GM18526 (cell line): Measurements from ENCODE around the gene NCS1.

Source experiments
- POLR2A ChIP-seq: IDR thresholded peaks from 3 replicates; pipeline ENCODE4 v1.6.1; 2011; ENCODE audit not compliant: insufficient read length; ENCODE audit errors: extremely low read depth

NCS1 gene

DNA sequence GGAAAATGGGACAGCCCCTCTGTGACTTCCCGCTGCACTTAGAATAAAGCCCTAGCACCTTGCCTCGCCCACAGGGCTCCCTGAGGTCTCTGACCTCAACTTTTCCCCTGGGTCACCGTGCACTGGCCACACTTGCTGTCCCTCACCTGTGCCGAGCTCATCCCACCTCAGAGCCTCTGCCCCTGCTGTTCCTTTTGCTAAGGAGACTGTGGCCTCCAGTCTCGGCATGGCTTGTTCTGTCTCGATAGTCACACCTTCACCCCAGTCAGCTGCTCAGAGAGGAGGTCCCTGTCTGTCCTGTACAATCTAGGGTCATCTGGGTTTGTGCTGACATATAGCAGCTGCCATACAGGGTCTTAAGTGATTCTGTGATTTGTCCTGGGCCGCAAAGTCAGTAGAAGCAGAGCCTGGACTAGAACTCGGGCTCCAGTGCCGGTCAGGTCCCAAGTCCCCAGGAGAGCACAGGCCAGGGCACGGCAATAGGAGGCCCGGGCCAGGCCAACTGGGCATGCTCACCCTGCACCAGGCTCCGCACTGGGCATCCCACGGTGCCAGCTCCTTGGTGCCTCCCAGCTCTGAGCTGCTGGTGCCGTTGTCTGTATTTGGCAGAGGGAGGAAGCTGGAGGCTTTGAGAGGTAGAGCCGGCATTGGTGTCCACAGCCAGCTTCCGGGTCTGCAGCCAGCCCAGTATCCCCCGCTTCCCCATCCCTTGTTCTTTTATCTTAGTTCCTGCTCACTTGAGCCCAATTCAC is 35.2 kb downstream of the NCS1 start:
- TF ChIP-seq POLR2A, result no peak

DNA sequence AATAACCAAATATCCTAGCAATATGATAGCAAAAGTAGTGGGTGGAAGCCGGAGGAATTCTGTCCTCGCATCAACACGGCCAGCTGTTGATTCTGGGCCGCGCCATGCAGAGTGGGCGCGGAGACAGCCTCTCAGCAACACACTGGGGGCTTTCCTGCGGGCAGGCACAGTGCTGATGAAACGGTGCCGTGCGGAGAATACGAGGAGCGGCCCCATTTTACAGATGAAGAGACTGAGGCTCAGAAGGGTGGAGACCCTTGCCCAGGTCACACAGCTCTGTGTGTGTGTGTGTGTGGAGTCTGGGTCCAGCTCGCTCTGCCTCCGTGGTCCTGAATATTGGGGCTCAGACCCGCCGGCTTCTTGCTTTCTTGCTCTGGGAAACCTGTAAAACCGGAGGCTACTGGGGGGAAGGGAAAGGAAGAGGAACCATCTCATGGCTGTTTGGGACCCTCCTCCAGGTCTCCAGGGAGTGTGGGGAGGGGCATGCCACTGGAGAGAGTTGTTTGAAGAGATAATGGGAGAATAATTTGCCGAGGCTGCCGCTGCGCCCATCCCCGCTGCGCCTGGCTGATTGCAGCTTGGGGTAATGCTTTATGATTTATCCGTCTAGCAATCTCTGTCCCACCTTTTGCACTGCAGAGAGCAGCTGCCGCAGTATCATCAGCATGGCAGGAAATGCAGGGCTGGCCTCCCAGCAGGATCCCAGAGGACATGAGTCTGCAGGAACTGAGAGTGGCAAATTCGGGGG is 36.6 kb downstream of the NCS1 start:
- no peak for TF ChIP-seq POLR2A

DNA sequence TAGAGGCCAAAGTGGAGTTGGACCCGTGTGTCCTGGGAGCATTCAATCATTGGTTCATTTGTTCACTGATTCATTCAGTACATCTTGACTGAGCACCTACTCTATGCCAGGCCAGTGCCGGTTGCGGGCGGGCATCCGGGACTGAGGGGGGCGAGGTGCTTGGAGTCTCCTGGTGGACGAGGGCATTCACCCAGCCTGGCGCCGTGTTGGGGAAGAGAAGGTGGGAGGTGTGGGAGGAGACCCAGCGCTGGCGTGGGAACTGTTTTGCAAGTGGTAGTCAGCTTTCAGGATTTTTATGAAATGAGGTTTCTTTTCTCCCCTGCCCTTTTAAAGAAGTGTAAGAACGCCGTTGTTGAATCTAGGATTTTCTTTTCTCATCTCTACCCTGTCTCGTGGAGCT is 37.2 kb downstream of the NCS1 start:
- TF ChIP-seq POLR2A, result no peak

DNA sequence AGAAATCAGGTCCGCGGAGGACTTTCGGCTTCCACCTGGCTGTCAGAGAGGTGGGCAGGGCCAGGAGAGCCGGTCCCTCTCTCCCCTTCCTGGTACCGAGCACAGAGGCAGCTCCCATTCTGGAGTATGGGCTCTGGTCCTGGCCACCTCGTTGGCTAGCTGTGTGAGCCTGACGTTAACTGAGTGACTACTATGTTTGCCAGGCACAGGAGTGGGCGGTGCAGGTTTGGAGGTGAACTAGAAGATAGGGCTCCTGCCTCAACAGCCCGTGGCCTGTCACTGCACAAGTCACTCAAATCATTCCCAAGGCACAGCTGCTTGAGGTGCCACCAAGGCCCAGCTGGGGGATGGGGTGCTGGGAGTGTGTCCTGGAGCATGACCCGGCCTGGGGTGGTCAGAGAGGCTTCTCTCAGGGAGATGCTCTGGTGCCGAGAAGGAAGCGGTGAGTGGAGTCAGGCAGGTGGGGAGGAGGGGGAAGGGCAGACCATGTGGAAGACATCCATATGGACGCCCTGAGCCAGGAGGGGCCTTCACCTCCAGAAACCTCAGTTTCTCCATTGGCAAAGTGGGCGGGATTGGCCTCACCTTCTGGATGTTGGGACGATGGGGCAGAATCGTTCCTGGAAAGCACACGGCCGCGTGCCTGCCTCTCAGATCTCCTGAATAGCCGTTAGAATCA is 39.5 kb downstream of the NCS1 start:
- no peak for TF ChIP-seq POLR2A

DNA sequence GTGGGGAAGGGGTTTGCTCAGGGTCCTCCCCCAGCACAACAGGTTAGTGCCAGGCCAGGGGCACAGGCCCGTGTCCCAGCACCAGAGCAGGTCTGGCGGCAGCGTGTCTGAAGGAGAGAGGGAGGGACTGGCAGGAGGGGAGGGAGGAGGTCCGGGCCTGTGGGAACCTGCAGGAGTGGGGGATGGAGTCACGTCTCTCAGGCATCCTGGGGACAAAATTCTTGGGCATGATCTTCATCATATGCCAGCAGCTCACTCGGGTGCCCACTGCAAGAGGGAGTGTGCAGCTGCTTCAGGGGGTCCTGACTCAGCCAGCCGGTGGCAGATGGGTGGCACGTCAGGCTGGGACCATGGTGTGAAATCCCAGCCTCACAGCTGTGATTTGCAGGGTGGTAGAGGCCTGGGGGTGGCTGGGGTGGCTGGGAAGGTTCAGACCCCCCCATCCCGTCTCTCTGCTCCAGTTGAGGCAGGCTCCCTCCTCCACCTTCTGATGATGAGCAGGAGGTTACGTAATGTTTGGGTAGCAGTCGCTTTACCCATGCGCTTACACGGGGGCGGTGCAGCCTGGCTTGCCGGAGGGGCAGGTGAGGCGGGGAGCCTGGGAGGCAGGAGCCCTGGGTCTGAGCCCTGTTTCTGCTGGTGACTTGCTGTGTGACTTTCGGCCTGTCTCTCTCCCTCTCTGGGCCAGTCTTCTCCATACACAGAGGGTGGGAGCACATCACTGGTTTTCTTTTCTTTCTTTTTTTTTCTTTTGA is 40.5 kb downstream of the NCS1 start:
- TF ChIP-seq POLR2A, result no peak

DNA sequence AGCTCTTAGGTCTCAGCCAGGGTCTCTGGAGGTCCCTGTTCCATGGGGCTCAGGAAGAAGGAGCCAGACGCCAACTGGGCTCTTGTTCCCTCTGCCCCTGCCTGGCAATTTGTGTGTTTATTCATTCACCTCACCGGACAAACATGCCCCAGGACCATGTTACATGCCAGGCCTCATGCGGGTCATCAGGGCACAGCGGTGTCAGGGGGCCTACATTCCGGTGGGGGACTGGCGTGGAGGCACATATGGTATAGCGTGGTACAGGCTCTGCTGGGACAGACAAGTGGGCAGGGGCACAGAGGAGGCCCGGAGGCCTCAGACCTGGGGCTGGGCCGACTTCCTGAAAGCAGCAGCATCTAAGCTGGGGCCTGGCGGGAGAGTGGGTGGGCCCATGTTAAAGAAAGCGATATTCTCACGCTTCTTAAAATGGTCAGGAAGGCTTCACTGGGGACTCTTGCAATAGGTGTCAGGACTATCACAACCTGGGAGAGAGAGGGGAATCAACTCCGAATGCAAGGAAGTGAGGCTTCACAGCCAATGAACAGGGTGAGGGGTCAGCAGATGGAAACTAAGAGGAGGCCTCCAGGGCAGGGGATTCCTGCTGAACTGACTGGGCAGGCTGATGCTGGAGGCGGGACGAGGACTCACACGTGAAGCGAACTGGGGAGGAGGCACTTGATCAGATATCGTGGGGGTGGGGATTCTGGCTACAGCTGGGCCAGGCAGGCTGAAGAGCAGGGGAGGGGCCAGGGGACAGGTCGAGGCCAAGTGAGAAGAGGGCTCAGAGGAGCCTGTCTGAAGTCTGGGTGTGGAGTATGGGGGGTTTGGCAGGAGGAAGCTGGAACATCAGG is 41.9 kb downstream of the NCS1 start:
- no peak for TF ChIP-seq POLR2A

DNA sequence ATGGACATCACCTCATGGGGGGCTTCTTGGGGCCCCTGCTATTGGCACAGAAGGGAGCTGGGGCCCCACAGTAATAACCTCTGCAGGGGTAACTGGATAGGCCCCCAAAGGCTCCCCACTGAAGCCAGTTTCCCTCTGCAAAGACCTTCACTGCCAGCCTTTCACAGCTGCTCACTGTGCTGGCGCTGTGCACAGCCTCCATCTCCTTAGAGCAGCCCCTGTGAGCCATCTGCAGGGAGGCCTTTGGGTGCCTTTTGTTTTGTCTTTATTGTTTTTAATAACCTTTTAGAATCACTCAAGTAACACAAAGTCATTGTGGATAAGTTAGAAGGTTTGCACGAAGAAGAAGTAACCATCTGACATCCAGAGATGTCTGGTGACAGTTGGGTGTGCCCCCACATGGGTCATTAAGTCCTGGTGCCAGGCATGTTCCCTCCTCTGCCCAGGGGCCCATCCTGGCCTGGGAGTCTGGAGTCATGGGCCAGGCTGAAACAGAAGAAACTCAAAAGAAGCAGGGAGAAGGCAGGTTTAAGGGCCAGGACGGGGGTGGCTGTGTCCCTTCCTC is 42.7 kb downstream of the NCS1 start:
- no peak for TF ChIP-seq POLR2A

DNA sequence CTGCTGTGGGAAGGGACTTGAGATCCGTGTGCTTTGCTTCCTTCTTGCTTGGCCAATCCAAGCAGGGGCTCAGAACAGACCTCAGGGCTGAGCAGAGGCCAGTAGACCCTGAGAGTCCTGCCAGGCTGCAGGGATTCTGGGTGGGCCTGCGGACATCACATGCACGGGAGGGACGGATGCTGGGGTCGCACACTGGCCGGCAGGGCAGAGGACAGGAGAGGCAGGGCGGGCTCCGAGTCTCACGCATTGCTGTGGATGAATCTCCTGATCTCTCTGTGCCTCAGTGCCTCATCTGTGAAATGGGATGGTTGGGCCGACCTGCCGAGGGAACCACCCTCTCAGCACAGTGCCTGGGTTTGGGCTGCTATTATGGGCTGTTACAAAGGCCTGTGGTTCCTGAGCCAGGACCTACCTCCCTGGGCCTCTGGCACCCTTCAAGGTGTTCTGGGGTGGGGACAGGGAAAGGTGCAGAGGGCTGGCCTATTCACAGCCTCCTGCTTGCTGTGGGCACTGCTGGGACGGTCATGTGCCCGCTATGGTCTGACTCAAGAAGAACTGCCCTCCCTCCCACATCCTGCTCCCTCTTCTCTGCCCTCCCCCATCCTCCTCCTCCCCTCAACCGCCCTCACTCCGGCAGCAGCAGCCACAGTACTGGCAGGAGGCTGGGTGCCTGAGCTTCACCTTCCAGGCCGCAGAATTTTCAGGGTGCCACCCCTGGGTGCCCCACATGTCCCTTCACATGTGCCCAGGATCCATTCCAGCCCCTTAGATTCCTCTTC is 43.3 kb downstream of the NCS1 start:
- TF ChIP-seq POLR2A, result no peak

DNA sequence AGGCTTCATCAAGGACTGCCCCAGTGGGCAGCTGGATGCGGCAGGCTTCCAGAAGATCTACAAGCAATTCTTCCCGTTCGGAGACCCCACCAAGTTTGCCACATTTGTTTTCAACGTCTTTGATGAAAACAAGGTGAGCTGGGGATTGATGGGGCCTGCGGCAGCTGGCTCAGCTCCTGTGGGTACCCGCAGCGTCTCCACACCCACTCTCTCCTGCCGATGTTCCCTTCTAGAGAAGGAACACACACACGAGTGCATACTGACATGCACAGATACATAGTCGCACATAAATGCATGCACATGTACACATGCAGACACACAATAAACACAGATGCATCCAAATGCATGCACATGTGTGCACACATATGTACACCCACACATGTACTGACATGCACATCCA is 45.6 kb downstream of the NCS1 start:
- no peak for TF ChIP-seq POLR2A

DNA sequence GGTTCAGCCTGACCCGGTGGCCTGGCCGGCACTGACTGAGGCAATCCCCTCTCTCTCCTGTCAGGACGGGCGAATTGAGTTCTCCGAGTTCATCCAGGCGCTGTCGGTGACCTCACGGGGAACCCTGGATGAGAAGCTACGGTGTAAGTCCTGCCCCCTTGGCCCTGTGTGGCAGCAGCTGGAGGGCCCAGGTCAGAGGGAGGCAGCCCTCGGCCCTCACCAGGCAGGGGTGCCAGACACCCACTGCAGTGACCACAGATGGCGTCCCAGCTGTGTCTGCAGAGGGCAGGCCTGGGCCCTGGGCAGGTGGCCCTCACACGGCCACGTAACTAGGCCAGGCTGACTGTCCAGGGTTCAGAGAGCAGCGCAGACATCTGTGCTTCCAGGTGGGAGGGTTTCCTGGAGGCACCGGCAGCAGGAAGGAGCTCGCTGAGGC is 47.5 kb downstream of the NCS1 start:
- TF ChIP-seq POLR2A, result no peak

DNA sequence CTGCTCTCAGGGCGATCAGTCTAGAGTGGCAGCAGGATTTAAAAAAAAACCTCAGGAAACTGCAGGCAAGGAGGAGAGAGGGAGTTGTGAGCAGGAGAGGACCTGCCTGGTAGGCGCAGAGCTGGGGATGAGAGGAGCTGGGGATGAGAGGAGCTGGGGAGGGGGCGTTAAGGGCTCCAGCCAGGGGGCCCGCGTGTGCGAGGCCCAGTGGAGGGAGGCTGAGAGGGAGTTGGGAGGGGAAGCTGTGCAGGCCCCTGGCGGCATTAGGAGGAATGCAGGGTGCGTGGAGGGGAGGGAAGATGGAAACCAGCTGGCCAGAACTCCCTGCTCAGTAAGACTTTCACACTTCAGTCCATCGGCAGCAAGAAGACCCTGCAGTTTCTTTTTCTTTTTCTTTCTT is 48.1 kb downstream of the NCS1 start:
- no peak for TF ChIP-seq POLR2A

DNA sequence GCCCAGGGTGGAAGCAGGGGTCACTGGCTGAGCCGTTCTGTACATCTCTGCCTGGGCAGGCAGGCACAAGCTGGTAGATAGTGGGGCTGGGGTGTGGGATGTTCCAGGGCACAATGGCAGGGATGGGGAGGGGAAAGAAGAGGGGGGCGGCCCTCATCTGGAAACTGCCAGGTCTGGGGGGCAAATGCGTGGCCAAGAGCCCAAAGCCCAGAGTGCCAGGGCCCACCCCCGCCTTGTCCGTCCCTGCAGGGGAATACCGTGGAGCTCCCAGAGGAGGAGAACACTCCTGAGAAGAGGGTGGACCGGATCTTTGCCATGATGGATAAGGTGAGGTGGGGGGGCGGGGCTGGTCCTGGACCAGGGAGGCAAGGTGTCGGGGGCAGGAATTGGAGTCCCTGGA is 50.6 kb downstream of the NCS1 start:
- TF ChIP-seq POLR2A, result no peak

DNA sequence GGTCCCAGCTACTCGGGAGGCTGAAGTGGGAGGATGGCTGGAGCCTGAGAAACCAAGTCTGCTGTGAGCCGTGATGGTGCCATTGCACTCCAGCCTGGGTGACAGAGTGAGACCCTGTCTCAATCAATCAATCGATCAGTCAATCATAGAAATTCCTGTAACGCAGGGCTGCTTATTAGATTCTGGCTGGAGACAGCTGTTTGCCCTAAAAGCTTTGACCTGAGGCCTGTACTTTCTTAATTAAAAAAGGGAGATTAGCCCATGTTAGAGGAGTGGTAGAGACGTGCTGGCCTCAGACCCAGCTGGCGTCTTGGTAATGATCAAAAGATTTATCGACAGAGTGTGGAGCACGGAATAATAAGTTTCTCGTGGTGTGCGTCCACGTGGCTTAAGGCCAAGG is 52.9 kb downstream of the NCS1 start:
- TF ChIP-seq POLR2A, result no peak
